GM12873 (cell line): Measurements from ENCODE around the gene GGPS1.

Source experiments
- TF ChIP-seq, protein P1 (sequence below): IDR thresholded peaks from 2 replicates; pipeline ENCODE4 v1.5.1; 2012; ENCODE audit warnings: low read depth, mild to moderate bottlenecking, moderate library complexity, low read length, control low read depth; ENCODE audit not compliant: insufficient read depth; ENCODE audit errors: missing control alignments

The GGPS1 gene

DNA sequence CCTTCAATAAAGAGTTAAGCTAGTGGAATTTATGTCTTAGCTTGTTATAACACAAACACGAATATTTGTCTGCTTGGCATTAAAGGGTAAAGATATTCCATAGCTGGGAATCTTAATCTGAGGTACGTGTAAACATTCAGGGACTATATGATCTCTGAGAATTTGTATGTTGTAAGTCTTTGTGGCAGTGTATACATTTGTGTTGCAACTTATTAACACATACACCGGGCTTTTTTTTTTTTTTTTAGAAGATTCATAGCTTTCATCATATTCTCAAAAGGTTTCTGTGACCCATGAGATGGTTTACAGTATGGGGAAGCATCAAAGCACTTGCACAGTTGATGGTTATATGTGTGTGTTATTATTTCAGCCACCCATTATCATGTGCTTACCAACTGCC lies 3.0 kb downstream of the GGPS1 start:
- TF ChIP-seq, protein P1, sequence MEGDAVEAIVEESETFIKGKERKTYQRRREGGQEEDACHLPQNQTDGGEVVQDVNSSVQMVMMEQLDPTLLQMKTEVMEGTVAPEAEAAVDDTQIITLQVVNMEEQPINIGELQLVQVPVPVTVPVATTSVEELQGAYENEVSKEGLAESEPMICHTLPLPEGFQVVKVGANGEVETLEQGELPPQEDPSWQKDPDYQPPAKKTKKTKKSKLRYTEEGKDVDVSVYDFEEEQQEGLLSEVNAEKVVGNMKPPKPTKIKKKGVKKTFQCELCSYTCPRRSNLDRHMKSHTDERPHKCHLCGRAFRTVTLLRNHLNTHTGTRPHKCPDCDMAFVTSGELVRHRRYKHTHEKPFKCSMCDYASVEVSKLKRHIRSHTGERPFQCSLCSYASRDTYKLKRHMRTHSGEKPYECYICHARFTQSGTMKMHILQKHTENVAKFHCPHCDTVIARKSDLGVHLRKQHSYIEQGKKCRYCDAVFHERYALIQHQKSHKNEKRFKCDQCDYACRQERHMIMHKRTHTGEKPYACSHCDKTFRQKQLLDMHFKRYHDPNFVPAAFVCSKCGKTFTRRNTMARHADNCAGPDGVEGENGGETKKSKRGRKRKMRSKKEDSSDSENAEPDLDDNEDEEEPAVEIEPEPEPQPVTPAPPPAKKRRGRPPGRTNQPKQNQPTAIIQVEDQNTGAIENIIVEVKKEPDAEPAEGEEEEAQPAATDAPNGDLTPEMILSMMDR: no peak

DNA sequence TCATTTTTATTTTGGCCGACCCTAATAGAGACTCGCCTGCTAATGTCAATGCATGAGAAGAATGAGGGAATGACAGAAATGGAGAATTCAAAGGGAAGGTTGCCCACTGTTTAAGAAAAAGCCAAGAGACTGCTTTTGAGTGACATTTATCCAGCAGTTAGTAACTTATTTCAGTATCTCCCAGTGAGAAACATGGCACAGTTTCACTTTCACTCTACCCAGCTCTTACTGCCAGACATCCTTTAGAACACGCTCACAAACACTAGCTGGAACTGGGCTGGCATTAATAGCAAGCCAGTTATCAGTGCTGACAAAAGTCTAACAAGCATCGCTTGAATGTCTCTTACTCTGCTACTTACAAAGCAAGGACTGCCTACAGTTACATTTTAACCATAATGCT lies 8.5 kb downstream of the GGPS1 start:
- TF ChIP-seq, protein P1: no peak

DNA sequence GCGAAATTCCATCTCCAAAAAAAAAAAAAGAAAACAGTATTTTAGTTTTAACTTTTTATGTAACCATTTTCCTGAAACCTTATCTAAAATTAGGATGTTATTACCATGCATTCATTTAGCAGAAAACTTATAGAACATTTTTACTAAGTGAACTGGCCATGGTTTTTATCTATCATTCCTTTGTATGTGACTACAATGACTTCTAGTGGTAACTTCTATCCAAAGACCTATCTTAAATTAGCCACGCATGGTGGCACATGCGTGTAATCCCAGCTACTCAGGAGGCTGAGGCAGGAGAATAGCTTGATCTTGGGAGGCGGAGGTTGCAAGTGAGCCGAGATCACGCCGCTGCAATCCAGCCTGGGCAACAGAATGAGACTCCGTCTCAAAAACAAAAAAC lies 11.4 kb downstream of the GGPS1 start:
- TF ChIP-seq, protein P1: no peak

DNA sequence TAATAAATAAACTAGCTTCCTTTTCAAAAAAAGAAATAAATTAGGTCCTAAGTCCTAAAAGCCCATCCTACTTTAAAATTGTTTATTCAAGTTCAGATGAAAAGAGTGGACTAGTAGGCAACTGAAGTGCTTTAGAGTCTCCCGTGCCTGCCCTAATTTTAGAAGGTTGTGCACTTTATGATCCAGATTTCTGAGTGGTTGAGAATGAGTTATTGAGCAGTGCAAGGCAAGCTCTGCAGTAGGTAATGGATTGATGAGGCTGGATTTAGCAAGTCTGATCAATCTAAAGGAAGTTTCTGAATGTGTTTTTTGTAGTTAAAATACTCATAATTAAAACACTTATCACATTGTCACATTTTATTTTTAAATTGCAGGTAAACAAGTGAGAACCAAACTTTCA lies 13.0 kb downstream of the GGPS1 start:
- TF ChIP-seq, protein P1: no peak

DNA sequence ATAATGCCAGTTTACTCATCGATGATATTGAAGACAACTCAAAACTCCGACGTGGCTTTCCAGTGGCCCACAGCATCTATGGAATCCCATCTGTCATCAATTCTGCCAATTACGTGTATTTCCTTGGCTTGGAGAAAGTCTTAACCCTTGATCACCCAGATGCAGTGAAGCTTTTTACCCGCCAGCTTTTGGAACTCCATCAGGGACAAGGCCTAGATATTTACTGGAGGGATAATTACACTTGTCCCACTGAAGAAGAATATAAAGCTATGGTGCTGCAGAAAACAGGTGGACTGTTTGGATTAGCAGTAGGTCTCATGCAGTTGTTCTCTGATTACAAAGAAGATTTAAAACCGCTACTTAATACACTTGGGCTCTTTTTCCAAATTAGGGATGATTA lies 13.7 kb downstream of the GGPS1 start:
- TF ChIP-seq, protein P1: no peak

DNA sequence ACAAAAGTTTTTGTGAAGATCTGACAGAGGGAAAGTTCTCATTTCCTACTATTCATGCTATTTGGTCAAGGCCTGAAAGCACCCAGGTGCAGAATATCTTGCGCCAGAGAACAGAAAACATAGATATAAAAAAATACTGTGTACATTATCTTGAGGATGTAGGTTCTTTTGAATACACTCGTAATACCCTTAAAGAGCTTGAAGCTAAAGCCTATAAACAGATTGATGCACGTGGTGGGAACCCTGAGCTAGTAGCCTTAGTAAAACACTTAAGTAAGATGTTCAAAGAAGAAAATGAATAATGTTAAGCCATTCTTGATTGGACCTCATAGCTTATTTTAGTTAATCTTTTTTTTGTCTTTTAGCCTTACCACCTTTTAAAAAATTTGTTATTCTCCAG lies 14.1 kb downstream of the GGPS1 start:
- TF ChIP-seq, protein P1: no peak

DNA sequence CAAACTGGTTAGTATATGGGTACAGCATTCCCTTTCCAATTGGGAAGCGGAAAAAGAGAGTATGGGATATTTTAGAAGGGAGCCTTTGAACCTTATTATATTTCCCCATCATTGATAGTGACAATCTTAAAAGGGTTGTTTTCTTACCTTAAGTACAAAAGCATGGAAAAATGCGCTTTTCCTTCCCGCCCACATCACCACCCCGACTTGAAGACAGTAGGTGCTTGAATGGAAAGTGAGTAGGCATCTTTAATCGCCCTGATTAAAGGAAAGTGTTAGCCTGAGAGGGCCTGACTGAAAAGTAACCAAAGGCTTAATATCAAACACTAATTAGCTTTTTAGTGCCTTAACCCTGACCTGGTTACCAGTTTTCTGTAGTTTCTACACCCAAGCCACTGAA lies 15.4 kb downstream of the GGPS1 start:
- TF ChIP-seq, protein P1: no peak
